ENCODE data around the gene SPSB2.
"Not testable (repeated sequence)": the region's sequence is repeated elsewhere in the genome, so short reads cannot be mapped to it uniquely, and the experiment has no call there.

The SPSB2 gene

GRCh38 chr12:6914246-6914946 lies 41.3 kb upstream of the SPSB2 start, which contains the start of gene ENO2:
ENO2 (plus strand) TSS chr12:6914580; CDS start chr12:6915833, 1,253 bp downstream.
- Histone ChIP-seq H3K9ac (ENCODE audit: low read length) (peak within 1 kb of the TSS; percentile 59), H3K4me1 (ENCODE audit: control insufficient read depth, insufficient read depth, low read length) (peaks cover 38% of the 10 kb centered on the region), H3K36me3 (ENCODE audit: control insufficient read depth, insufficient read depth, low read length) (peaks cover 25% of the 10 kb centered on the region), H3K9me3 (ENCODE audit: control insufficient read depth, insufficient read depth, low read depth, low read length) (no peaks in the 10 kb centered on the region), H3K4me3 (ENCODE audit: low read depth, low read length) (peak within 1 kb of the TSS; percentile 68), H3K27me3 (ENCODE audit: control insufficient read depth, insufficient read depth, low read length) (peaks cover 8% of the 10 kb centered on the region; the same call in 1 of the 2 replicates), H3K27ac (ENCODE audit: low read depth, low read length) (peak within 1 kb of the TSS; percentile 35; the same call in 1 of the 2 replicates)

GRCh38 chr12:6912164-6912935 lies 39.2 kb upstream of the SPSB2 start:
- no peak overlapping the region for H3K27ac ChIP-seq (ENCODE audit: low read depth, low read length)
- H3K9me3 ChIP-seq (ENCODE audit: control insufficient read depth, insufficient read depth, low read depth, low read length): no peaks in the 10 kb centered on the region
- peaks cover 13% of the 10 kb centered on the region for H3K36me3 ChIP-seq (ENCODE audit: control insufficient read depth, insufficient read depth, low read length)
- H3K4me3 ChIP-seq (ENCODE audit: low read depth, low read length): no peak overlapping the region
- H3K4me1 ChIP-seq (ENCODE audit: control insufficient read depth, insufficient read depth, low read length): peaks cover 38% of the 10 kb centered on the region
- no peak overlapping the region for H3K9ac ChIP-seq (ENCODE audit: low read length)
- H3K27me3 ChIP-seq (ENCODE audit: control insufficient read depth, insufficient read depth, low read length): peaks cover 9% of the 10 kb centered on the region; the same call in 1 of the 2 replicates

- H3K9ac ChIP-seq (ENCODE audit: low read length): no peak overlapping the region
- peaks cover 21% of the 10 kb centered on the region for H3K4me1 ChIP-seq (ENCODE audit: control insufficient read depth, insufficient read depth, low read length)
- no peak overlapping the region for H3K27ac ChIP-seq (ENCODE audit: low read depth, low read length)
- H3K4me3 ChIP-seq (ENCODE audit: low read depth, low read length): no peak overlapping the region
- no peaks in the 10 kb centered on the region for H3K9me3 ChIP-seq (ENCODE audit: control insufficient read depth, insufficient read depth, low read depth, low read length)
- H3K36me3 ChIP-seq (ENCODE audit: control insufficient read depth, insufficient read depth, low read length): no peaks in the 10 kb centered on the region
- peaks cover 13% of the 10 kb centered on the region; the same call in 1 of the 2 replicates for H3K27me3 ChIP-seq (ENCODE audit: control insufficient read depth, insufficient read depth, low read length)
Measured at GRCh38 chr12:6909421-6910145, 36.5 kb upstream of the SPSB2 start.

GRCh38 chr12:6908141-6908540 lies 35.0 kb upstream of the SPSB2 start:
- not testable (repeated sequence) for H3K4me3 ChIP-seq (ENCODE audit: low read depth, low read length); H3K36me3 ChIP-seq (ENCODE audit: control insufficient read depth, insufficient read depth, low read length); H3K27ac ChIP-seq (ENCODE audit: low read depth, low read length); H3K9ac ChIP-seq (ENCODE audit: low read length); H3K9me3 ChIP-seq (ENCODE audit: control insufficient read depth, insufficient read depth, low read depth, low read length)
- Histone ChIP-seq H3K4me1 (ENCODE audit: control insufficient read depth, insufficient read depth, low read length) (peaks cover 22% of the 10 kb centered on the region), H3K27me3 (ENCODE audit: control insufficient read depth, insufficient read depth, low read length) (peaks cover 13% of the 10 kb centered on the region; the same call in 1 of the 2 replicates)

GRCh38 chr12:6905414-6906040 lies 32.4 kb upstream of the SPSB2 start:
- H3K4me1 ChIP-seq (ENCODE audit: control insufficient read depth, insufficient read depth, low read length): peaks cover 16% of the 10 kb centered on the region
- H3K4me3 ChIP-seq (ENCODE audit: low read depth, low read length): peak overlapping the region; percentile 63
- H3K27me3 ChIP-seq (ENCODE audit: control insufficient read depth, insufficient read depth, low read length): peaks cover 10% of the 10 kb centered on the region; the same call in 1 of the 2 replicates
- H3K27ac ChIP-seq (ENCODE audit: low read depth, low read length): no peak overlapping the region
- H3K9me3 ChIP-seq (ENCODE audit: control insufficient read depth, insufficient read depth, low read depth, low read length): no peaks in the 10 kb centered on the region
- H3K36me3 ChIP-seq (ENCODE audit: control insufficient read depth, insufficient read depth, low read length): no peaks in the 10 kb centered on the region
- peak overlapping the region; percentile 72 for H3K9ac ChIP-seq (ENCODE audit: low read length)

- Histone ChIP-seq H3K9me3 (ENCODE audit: control insufficient read depth, insufficient read depth, low read depth, low read length) (no peaks in the 10 kb centered on the region), H3K27me3 (ENCODE audit: control insufficient read depth, insufficient read depth, low read length) (peaks cover 10% of the 10 kb centered on the region; the same call in 1 of the 2 replicates), H3K9ac (ENCODE audit: low read length) (peak within 1 kb of the TSS; percentile 72), H3K36me3 (ENCODE audit: control insufficient read depth, insufficient read depth, low read length) (no peaks in the 10 kb centered on the region), H3K27ac (ENCODE audit: low read depth, low read length) (peak within 1 kb of the TSS; percentile 29), H3K4me3 (ENCODE audit: low read depth, low read length) (peak within 1 kb of the TSS; percentile 63), H3K4me1 (ENCODE audit: control insufficient read depth, insufficient read depth, low read length) (peaks cover 16% of the 10 kb centered on the region)
Measured at GRCh38 chr12:6904280-6905276, 31.5 kb upstream of the SPSB2 start, which contains the start of gene LRRC23. LRRC23 (plus strand) TSS chr12:6904822; CDS start chr12:6905634, 812 bp downstream.

GRCh38 chr12:6903722-6904121 lies 30.6 kb upstream of the SPSB2 start:
- H3K9ac ChIP-seq (ENCODE audit: low read length): no peak overlapping the region
- no peak overlapping the region for H3K27ac ChIP-seq (ENCODE audit: low read depth, low read length)
- H3K9me3 ChIP-seq (ENCODE audit: control insufficient read depth, insufficient read depth, low read depth, low read length): no peaks in the 10 kb centered on the region
- peaks cover 10% of the 10 kb centered on the region; the same call in 1 of the 2 replicates for H3K27me3 ChIP-seq (ENCODE audit: control insufficient read depth, insufficient read depth, low read length)
- no peak overlapping the region for H3K4me3 ChIP-seq (ENCODE audit: low read depth, low read length)
- peaks cover 16% of the 10 kb centered on the region for H3K4me1 ChIP-seq (ENCODE audit: control insufficient read depth, insufficient read depth, low read length)
- H3K36me3 ChIP-seq (ENCODE audit: control insufficient read depth, insufficient read depth, low read length): no peaks in the 10 kb centered on the region

GRCh38 chr12:6902448-6902847 lies 29.3 kb upstream of the SPSB2 start:
- no peak overlapping the region for H3K27ac ChIP-seq (ENCODE audit: low read depth, low read length)
- no peaks in the 10 kb centered on the region for H3K9me3 ChIP-seq (ENCODE audit: control insufficient read depth, insufficient read depth, low read depth, low read length)
- H3K4me1 ChIP-seq (ENCODE audit: control insufficient read depth, insufficient read depth, low read length): peaks cover 16% of the 10 kb centered on the region
- H3K27me3 ChIP-seq (ENCODE audit: control insufficient read depth, insufficient read depth, low read length): peaks cover 10% of the 10 kb centered on the region; the same call in 1 of the 2 replicates
- H3K36me3 ChIP-seq (ENCODE audit: control insufficient read depth, insufficient read depth, low read length): no peaks in the 10 kb centered on the region
- no peak overlapping the region for H3K9ac ChIP-seq (ENCODE audit: low read length)
- H3K4me3 ChIP-seq (ENCODE audit: low read depth, low read length): no peak overlapping the region

GRCh38 chr12:6899837-6900519 lies 26.9 kb upstream of the SPSB2 start:
- H3K4me3 ChIP-seq (ENCODE audit: low read depth, low read length): no peak overlapping the region

More at GRCh38 chr12:6899837-6900519, 26.9 kb upstream of the SPSB2 start:
- Histone ChIP-seq H3K36me3 (ENCODE audit: control insufficient read depth, insufficient read depth, low read length) (no peaks in the 10 kb centered on the region), H3K27me3 (ENCODE audit: control insufficient read depth, insufficient read depth, low read length) (no peaks in the 10 kb centered on the region), H3K4me1 (ENCODE audit: control insufficient read depth, insufficient read depth, low read length) (peaks cover 11% of the 10 kb centered on the region), H3K9me3 (ENCODE audit: control insufficient read depth, insufficient read depth, low read depth, low read length) (no peaks in the 10 kb centered on the region), H3K9ac (ENCODE audit: low read length) (no peak overlapping the region), H3K27ac (ENCODE audit: low read depth, low read length) (no peak overlapping the region)

Data from HUES6 (cell line).